WTC11 (cell line): ENCODE results near the gene CFDP1. TPM values are rescaled to one million over a fixed set of nuclear protein-coding genes. Genes with fewer than 3 reads are reported as not detected.
A peak's percentile ranks its signal among the peaks of the same experiment; 100 is the strongest.

Experiments
- ATAC-seq: fragments of 200-7000 bp; cut with Tn5 transposase; 2 replicates; pipeline ENCODE4 v1.10.0; 2021; ENCODE audit warnings: mild to moderate bottlenecking, moderate library complexity
- CTCF ChIA-PET: fragments of 300-600 bp; sonication (Branson Sonifier 250); formaldehyde crosslinking; loops from one replicate; lab custom pipeline; 2021; ENCODE audit warnings: antibody characterized with exemption; lab: Charles Lee
- POLR2A ChIA-PET: fragments of 350-600 bp; sonication (Branson Sonifier 250); formaldehyde crosslinking; loops from one replicate; lab custom pipeline; 2021; ENCODE audit warnings: antibody characterized with exemption; lab: Charles Lee
- DNase-seq: peaks from one replicate; pipeline ENCODE4 v3.0.0; 2021; ENCODE audit warnings: low spot score
- H3K27ac Mint-ChIP-seq: 2 replicates; pipeline ENCODE4 v1.8.0; 2021; ENCODE audit warnings: mixed read lengths
- H3K27me3 Mint-ChIP-seq: 2 replicates; pipeline ENCODE4 v1.8.0; 2021; ENCODE audit warnings: low read depth, mild to moderate bottlenecking, moderate library complexity, mixed read lengths
- H3K36me3 Mint-ChIP-seq: 2 replicates; pipeline ENCODE4 v1.8.0; 2021; ENCODE audit warnings: mixed read lengths
- H3K4me1 Mint-ChIP-seq: 2 replicates; pipeline ENCODE4 v1.8.0; 2022; ENCODE audit warnings: mixed read lengths
- H3K4me3 Mint-ChIP-seq: 2 replicates; pipeline ENCODE4 v1.8.0; 2021; ENCODE audit warnings: mild to moderate bottlenecking, moderate library complexity, mixed read lengths
- H3K9me3 Mint-ChIP-seq: 2 replicates; pipeline ENCODE4 v1.8.0; 2021; ENCODE audit warnings: mixed read lengths
- CTCF ChIP-seq: fragments of 200-600 bp; IDR thresholded peaks from 2 replicates; pipeline ENCODE4 v1.8.0; 2022; ENCODE audit warnings: antibody characterized with exemption
- E2F5 ChIP-seq: sonication (generic); formaldehyde crosslinking; IDR thresholded peaks from 2 replicates; pipeline ENCODE4 v1.8.1; 2022; ENCODE audit warnings: mild to moderate bottlenecking, moderate library complexity, missing genetic modification reagents
- EMX1 ChIP-seq: fragments of 250-450 bp; sonication (Bioruptor Pico); IDR thresholded peaks from 2 replicates; pipeline ENCODE4 v1.8.0; 2021; ENCODE audit warnings: mild to moderate bottlenecking
- FOXK1 ChIP-seq: sonication (generic); formaldehyde crosslinking; IDR thresholded peaks from 2 replicates; pipeline ENCODE4 v1.8.0; 2022; ENCODE audit warnings: mild to moderate bottlenecking, moderate library complexity, missing genetic modification reagents
- FOXP1 ChIP-seq: sonication (generic); formaldehyde crosslinking; IDR thresholded peaks from 2 replicates; pipeline ENCODE4 v1.8.0; 2022; ENCODE audit warnings: missing genetic modification reagents, mild to moderate bottlenecking, moderate library complexity, borderline replicate concordance
- GRHL2 ChIP-seq: fragments of 250-450 bp; sonication (Bioruptor Pico); IDR thresholded peaks from 2 replicates; pipeline ENCODE4 v1.8.0; 2022; ENCODE audit warnings: mild to moderate bottlenecking, moderate library complexity; ENCODE audit not compliant: insufficient replicate concordance, severe bottlenecking
- GTF2I ChIP-seq: fragments of 250-450 bp; sonication (Bioruptor Pico); conservative IDR thresholded peaks from 2 replicates; pipeline ENCODE4 v1.4.0; 2021; ENCODE audit warnings: mild to moderate bottlenecking
- HMGA2 ChIP-seq: fragments of 250-450 bp; sonication (Bioruptor Pico); IDR thresholded peaks from 2 replicates; pipeline ENCODE4 v1.4.0; 2021; ENCODE audit warnings: mild to moderate bottlenecking, moderate library complexity
- IRF1 ChIP-seq: sonication (generic); formaldehyde crosslinking; IDR thresholded peaks from 2 replicates; pipeline ENCODE4 v1.8.0; 2023; ENCODE audit warnings: missing genetic modification reagents
- IRF2 ChIP-seq: sonication (generic); formaldehyde crosslinking; IDR thresholded peaks from 2 replicates; pipeline ENCODE4 v1.8.0; 2022; ENCODE audit warnings: low read depth, missing genetic modification reagents, borderline replicate concordance
- JAZF1 ChIP-seq: fragments of 250-450 bp; sonication (Bioruptor Pico); IDR thresholded peaks from 2 replicates; pipeline ENCODE4 v1.9.0; 2021; ENCODE audit warnings: moderate library complexity, mild to moderate bottlenecking, inconsistent platforms
- KAT7 ChIP-seq: sonication (generic); formaldehyde crosslinking; IDR thresholded peaks from 2 replicates; pipeline ENCODE4 v1.8.1; 2023; ENCODE audit warnings: missing genetic modification reagents, mild to moderate bottlenecking, borderline replicate concordance
- MXD4 ChIP-seq: fragments of 250-450 bp; sonication (Bioruptor Pico); IDR thresholded peaks from 2 replicates; pipeline ENCODE4 v1.8.0; 2021; ENCODE audit warnings: mild to moderate bottlenecking, moderate library complexity, borderline replicate concordance
- NFE2L1 ChIP-seq: sonication (generic); formaldehyde crosslinking; IDR thresholded peaks from 2 replicates; pipeline ENCODE4 v1.8.1; 2023; ENCODE audit warnings: missing genetic modification reagents
- PREB ChIP-seq: sonication (generic); formaldehyde crosslinking; IDR thresholded peaks from 2 replicates; pipeline ENCODE4 v1.8.1; 2022; ENCODE audit warnings: mild to moderate bottlenecking, missing genetic modification reagents, moderate library complexity, borderline replicate concordance
- RELA ChIP-seq: sonication (generic); formaldehyde crosslinking; IDR thresholded peaks from 2 replicates; pipeline ENCODE4 v1.8.1; 2022; ENCODE audit warnings: missing genetic modification reagents, mild to moderate bottlenecking, borderline replicate concordance
- SMAD3 ChIP-seq: sonication (generic); formaldehyde crosslinking; IDR thresholded peaks from 2 replicates; pipeline ENCODE4 v1.8.0; 2022; ENCODE audit warnings: missing genetic modification reagents, mild to moderate bottlenecking, borderline replicate concordance
- SP1 ChIP-seq: sonication (generic); formaldehyde crosslinking; conservative IDR thresholded peaks from 2 replicates; pipeline ENCODE4 v1.8.1; 2022; ENCODE audit warnings: missing genetic modification reagents
- STAT6 ChIP-seq: sonication (generic); formaldehyde crosslinking; conservative IDR thresholded peaks from 2 replicates; pipeline ENCODE4 v1.8.1; 2023; ENCODE audit warnings: mild to moderate bottlenecking, low read depth, missing genetic modification reagents, moderate library complexity
- TEAD4 ChIP-seq: sonication (generic); formaldehyde crosslinking; IDR thresholded peaks from 2 replicates; pipeline ENCODE4 v1.8.0; 2022; ENCODE audit warnings: mild to moderate bottlenecking, missing genetic modification reagents
- TP53 ChIP-seq: sonication (generic); formaldehyde crosslinking; IDR thresholded peaks from 2 replicates; pipeline ENCODE4 v1.8.1; 2023; ENCODE audit warnings: mild to moderate bottlenecking, missing genetic modification reagents
- USF1 ChIP-seq: sonication (generic); formaldehyde crosslinking; IDR thresholded peaks from 2 replicates; pipeline ENCODE4 v1.8.0; 2022; ENCODE audit warnings: mild to moderate bottlenecking, missing genetic modification reagents
- ZNF121 ChIP-seq: sonication (generic); formaldehyde crosslinking; IDR thresholded peaks from 2 replicates; pipeline ENCODE4 v1.8.0; 2023; ENCODE audit warnings: missing genetic modification reagents
- ZNF263 ChIP-seq: sonication (generic); formaldehyde crosslinking; IDR thresholded peaks from 2 replicates; pipeline ENCODE4 v1.8.1; 2022; ENCODE audit warnings: low read depth, mild to moderate bottlenecking, moderate library complexity, missing genetic modification reagents
- ZNF396 ChIP-seq: fragments of 250-450 bp; sonication (Bioruptor Pico); IDR thresholded peaks from 2 replicates; pipeline ENCODE4 v1.8.0; 2021; ENCODE audit warnings: mild to moderate bottlenecking, moderate library complexity, borderline replicate concordance
- total RNA-seq: library from RNA; stranded (reverse); gene quantifications from 3 replicates; pipeline ENCODE4 v1.2.3, GENCODE V29; 2021

Gene CFDP1
- total RNA-seq, 1 experiment from 2014 or later = 79.2 TPM

GRCh38 chr16:75301804-75302203, 131.5 kb downstream of the CFDP1 start:
- no peak overlapping the region for H3K27ac Mint-ChIP-seq
- ATAC-seq (no peak), DNase-seq (no peak)
- ChIA-PET POLR2A (no interaction called here), CTCF (interaction anchor here (0.6 to 1.9 kb wide), 3 partner anchors 67 to 216 kb away, joined by 3 to 6 read pairs (median 4); no protein-coding TSS in a partner anchor)
- peaks cover 66% of the 10 kb centered on the region for H3K36me3 Mint-ChIP-seq
- H3K4me3 Mint-ChIP-seq = no peak overlapping the region
- TF ChIP-seq TP53 (CRISPR knock-in tag) = no peak
- TF ChIP-seq ZNF121 (CRISPR knock-in tag) = no peak
- TF ChIP-seq SP1 (CRISPR knock-in tag) = no peak
- no peak for TF ChIP-seq EMX1
- no peak for TF ChIP-seq ZNF396 (CRISPR knock-in tag)
- no peak for TF ChIP-seq GTF2I (CRISPR knock-in tag)
- no peak for TF ChIP-seq MXD4
- no peak for TF ChIP-seq NFE2L1
- no peak for TF ChIP-seq FOXK1 (CRISPR knock-in tag)
- TF ChIP-seq JAZF1 (CRISPR knock-in tag) = no peak
- H3K9me3 Mint-ChIP-seq = no peaks in the 10 kb centered on the region
- H3K27me3 Mint-ChIP-seq = no peaks in the 10 kb centered on the region; the same call in 1 of the 2 replicates
- peaks cover 5% of the 10 kb centered on the region; the same call in 1 of the 2 replicates for H3K4me1 Mint-ChIP-seq

- POLR2A ChIA-PET = no interaction called here
These were observed 135.0 kb downstream of the CFDP1 start for GRCh38 chr16:75298267-75298666.

GRCh38 chr16:75296606-75297005, 136.7 kb downstream of the CFDP1 start:
- Mint-ChIP-seq H3K4me3 (no peak overlapping the region), H3K36me3 (peaks cover 59% of the 10 kb centered on the region), H3K27me3 (no peaks in the 10 kb centered on the region), H3K4me1 (no peaks in the 10 kb centered on the region), H3K27ac (no peak overlapping the region; the same call in 1 of the 2 replicates), H3K9me3 (no peaks in the 10 kb centered on the region)
- ChIA-PET POLR2A (no interaction called here), CTCF (no interaction called here)
- TF ChIP-seq CTCF (no peak), TEAD4 (CRISPR knock-in tag) (no peak), USF1 (CRISPR knock-in tag) (no peak), RELA (CRISPR knock-in tag) (no peak), IRF2 (CRISPR knock-in tag) (no peak), KAT7 (CRISPR knock-in tag) (no peak), FOXP1 (CRISPR knock-in tag) (no peak), PREB (CRISPR knock-in tag) (no peak), SMAD3 (CRISPR knock-in tag) (no peak), IRF1 (CRISPR knock-in tag) (no peak), ZNF263 (no peak), GRHL2 (no peak), STAT6 (CRISPR knock-in tag) (no peak)
- no peak for ATAC-seq
- DNase-seq = no peak

More at GRCh38 chr16:75298267-75298666, 135.0 kb downstream of the CFDP1 start:
- Mint-ChIP-seq H3K4me3 (no peak overlapping the region), H3K27ac (peak overlapping the region; percentile 22; the same call in 1 of the 2 replicates), H3K9me3 (no peaks in the 10 kb centered on the region), H3K36me3 (peaks cover 53% of the 10 kb centered on the region), H3K4me1 (no peaks in the 10 kb centered on the region), H3K27me3 (no peaks in the 10 kb centered on the region)
- CTCF ChIA-PET = no interaction called here
- TF ChIP-seq E2F5 (no peak), HMGA2 (CRISPR knock-in tag) (no peak)
- no peak for DNase-seq
- ATAC-seq = no peak
